Pancreas (tissue), 10 donors: Measurements from ENCODE around the gene TUBB3. TPM values are rescaled to one million over a fixed set of nuclear protein-coding genes. Genes with fewer than 3 reads are reported as not detected.
"Not testable (repeated sequence)": the region's sequence is repeated elsewhere in the genome, so short reads cannot be mapped to it uniquely, and the experiment has no call there.

ENCODE experiments used
- ATAC-seq, 4 donors: fragments of 200-7000 bp; cut with Tn5 transposase; one replicate each; pipeline versions ENCODE4 v1.8.0 to v1.9.1; 2020; ENCODE audit warnings: mild to moderate bottlenecking in 4 of 4, moderate library complexity in 4 of 4
- DNase-seq, 6 donors: peaks; one replicate each; pipeline ENCODE4 v3.0.0-alpha.2; 2020
- FAIRE-seq: peaks from 2 replicates; lab custom pipeline; 2012; peaks lifted over from hg19 to GRCh38; lab: Jason Lieb, UNC
- H3K27ac ChIP-seq, 4 donors: fragments of 200-600 bp; sonication (generic); 1 replicate in 3 of 4; 2 replicates in 1 of 4; pipeline versions ENCODE4 v1.5.0 to v1.8.0; 2020
- H3K27me3 ChIP-seq, 4 donors: fragments of 200-600 bp; one replicate each; pipeline ENCODE4 v1.8.0; 2021
- H3K36me3 ChIP-seq, 3 donors: fragments of 200-600 bp; sonication (generic) in 1 of 3; one replicate each; pipeline versions ENCODE4 v1.5.0 to v1.8.0; 2020 to 2021
- H3K4me1 ChIP-seq, 3 donors: fragments of 200-600 bp; one replicate each; pipeline ENCODE4 v1.8.0; 2021
- H3K4me3 ChIP-seq, 4 donors: fragments of 200-600 bp; sonication (generic) in 2 of 4; one replicate each; pipeline versions ENCODE4 v1.5.0 to v1.8.0; 2020 to 2021
- H3K9me3 ChIP-seq, 4 donors: fragments of 200-600 bp; one replicate each; pipeline ENCODE4 v1.8.0; 2021
- CTCF ChIP-seq, 4 donors: fragments of 200-600 bp; sonication (generic) in 3 of 4; IDR thresholded peaks; one replicate each; pipeline versions ENCODE4 v1.5.0 to v1.8.0; 2021; ENCODE audit warnings: antibody characterized with exemption in 4 of 4
- WGBS, 2 donors: extraction: QIAGEN DNeasy Blood & Tissue Kit; methylation state at CpG; one replicate each; pipeline ENCODE4 v1.1.7; 2013; 5-methylcytosine and 5-hydroxymethylcytosine counted together
- intact Hi-C, 3 donors: fragments of 100-400 bp; cut with DNase I; formaldehyde crosslinking; loops; one replicate each; pipeline versions ENCODE4 v1.11.1 to v1.14.2; 2022
- polyA plus RNA-seq, 2 donors: library from polyadenylated mRNA; stranded (reverse); fragments of 200-250 nt; gene quantifications; one replicate each; pipeline ENCODE4 v1.2.3, GENCODE V29; 2013
- total RNA-seq, 6 donors: library from RNA; stranded (reverse); fragmentation: NEBNext Ultra II Directional in 4 of 6; extraction: Animal tissue kit (Norgen Biotek cat#: 25700) in 4 of 6; gene quantifications; one replicate each; pipeline versions ENCODE4 v1.2.1 to v1.2.4, GENCODE V29; 2021 to 2023
- donor health status: healthy with polysubstance abuse.
- donor health status: DM: no; HTN: no; CAD: no; lungs with moderate emphysema.
- donor health status: DM: no; HTN: no; CAD: no.
- donor health status: control.
- donor health status: control.
- donor health status: Bipolar disorder and iron deficiency.
- donor health status: DM: yes; HTN: yes; CAD: no.
- donor health status: DM: no; HTN: no; CAD: no.
- donor health status: DM: no; HTN: no; CAD: no.
- donor health status: DM: yes; HTN: yes; CAD: no.

The TUBB3 gene
- total and polyA plus RNA-seq, 8 donors = 0.37 to 25.4 (median 1.8) TPM

GRCh38 chr16:89912627-89913026, 10.5 kb upstream of the TUBB3 start:
- Histone ChIP-seq H3K4me1 (peaks cover 0 to 2% (median under 1%) of the 10 kb centered on the region in 3 donors), H3K27me3 (no peaks in the 10 kb centered on the region), H3K4me3 (no peak overlapping the region), H3K36me3 (peaks cover 0 to 11% (median 3%) of the 10 kb centered on the region in 3 donors), H3K27ac (no peak overlapping the region), H3K9me3 (no peaks in the 10 kb centered on the region)
- ATAC-seq (no peak), DNase-seq (peak in 1 of 6 donors; percentile 51), FAIRE-seq (no peak)
- intact Hi-C loops = no loop called here
- no peak for TF ChIP-seq CTCF (IDR thresholded peaks at IDR 0.05)
- WGBS, 2 donors = 79 to 83% methylated on average over 14 of the region's 14 CpGs

- Histone ChIP-seq H3K4me1 (peaks cover 0 to 9% (median 9%) of the 10 kb centered on the region in 3 donors), H3K27me3 (no peaks in the 10 kb centered on the region), H3K27ac (no peak overlapping the region), H3K9me3 (no peaks in the 10 kb centered on the region), H3K36me3 (peaks cover 0 to 11% (median 3%) of the 10 kb centered on the region in 3 donors), H3K4me3 (no peak overlapping the region)
- DNase-seq (peak in 1 of 6 donors; percentile 42), FAIRE-seq (no peak), ATAC-seq (no peak)
- TF ChIP-seq CTCF (IDR thresholded peaks at IDR 0.05) = no peak
- 73 to 82% methylated on average over 30 of the region's 30 CpGs for WGBS, 2 donors
- intact Hi-C loops = no loop called here
Measured at GRCh38 chr16:89913408-89914387, 9.4 kb upstream of the TUBB3 start.

GRCh38 chr16:89914642-89915285, 8.4 kb upstream of the TUBB3 start:
- H3K4me3 ChIP-seq, H3K9me3 ChIP-seq, H3K27me3 ChIP-seq, H3K27ac ChIP-seq, intact Hi-C loops, DNase-seq, FAIRE-seq, ATAC-seq: not testable (repeated sequence)
- H3K4me1 ChIP-seq = peaks cover 0 to 11% (median 9%) of the 10 kb centered on the region in 3 donors
- 47 to 60% methylated on average over 11 of the region's 11 CpGs for WGBS, 2 donors
- peaks cover 0 to 11% (median 3%) of the 10 kb centered on the region in 3 donors for H3K36me3 ChIP-seq

GRCh38 chr16:89915303-89916232, 7.6 kb upstream of the TUBB3 start:
- DNase-seq = peak in 1 of 6 donors; percentile 60
- TF ChIP-seq CTCF (IDR thresholded peaks at IDR 0.05) = no peak
- H3K27ac ChIP-seq = no peak overlapping the region
- FAIRE-seq = no peak
- no peak for ATAC-seq
- H3K27me3 ChIP-seq = peaks cover 0 to 5% (median 0%) of the 10 kb centered on the region in 4 donors
- H3K9me3 ChIP-seq = no peaks in the 10 kb centered on the region
- WGBS, 2 donors = 57 to 58% methylated on average over 40 of the region's 40 CpGs
- peaks cover 0 to 11% (median 9%) of the 10 kb centered on the region in 3 donors for H3K4me1 ChIP-seq
- intact Hi-C loops = no loop called here
- no peak overlapping the region for H3K4me3 ChIP-seq
- peaks cover 0 to 10% (median 2%) of the 10 kb centered on the region in 3 donors for H3K36me3 ChIP-seq
